Liver (tissue), 9 donors: ENCODE data around the gene ANKRD13D. TPM values are rescaled to one million over a fixed set of nuclear protein-coding genes. Genes with fewer than 3 reads are reported as not detected.

ENCODE experiments used
- DNase-seq: peaks from one replicate; pipeline ENCODE4 v3.0.0-alpha.2; 2017; ENCODE audit warnings: low spot score
- H3K27ac ChIP-seq, 2 donors: one replicate each; pipeline ENCODE4 v1.7.0; 2013; ENCODE audit warnings: inconsistent platforms in 2 of 2, low read length in 2 of 2, control low read depth in 1 of 2, low read depth in 1 of 2, mild to moderate bottlenecking in 1 of 2
- H3K27me3 ChIP-seq, 4 donors: one replicate each; pipeline versions ENCODE4 v1.6.1 to v1.7.0; 2013; ENCODE audit warnings: low read length in 3 of 4, inconsistent platforms in 1 of 4, mild to moderate bottlenecking in 1 of 4, moderate library complexity in 1 of 4; ENCODE audit not compliant: control insufficient read depth in 4 of 4, insufficient read depth in 4 of 4
- H3K36me3 ChIP-seq, 4 donors: one replicate each; pipeline versions ENCODE4 v1.6.1 to v1.7.0; 2013; ENCODE audit warnings: low read length in 3 of 4, mild to moderate bottlenecking in 3 of 4, low read depth in 1 of 4, moderate library complexity in 1 of 4; ENCODE audit not compliant: control insufficient read depth in 4 of 4, insufficient read depth in 3 of 4
- H3K4me1 ChIP-seq, 4 donors: one replicate each; pipeline versions ENCODE4 v1.6.1 to v1.7.0; 2013; ENCODE audit warnings: low read length in 3 of 4, mild to moderate bottlenecking in 3 of 4, moderate library complexity in 1 of 4; ENCODE audit not compliant: control insufficient read depth in 4 of 4, insufficient read depth in 4 of 4
- H3K4me3 ChIP-seq, 3 donors: one replicate each; pipeline versions ENCODE4 v1.6.1 to v1.7.0; 2013; ENCODE audit warnings: low read length in 3 of 3, control low read depth in 1 of 3, low read depth in 1 of 3, mild to moderate bottlenecking in 1 of 3
- H3K9ac ChIP-seq, 2 donors: one replicate each; pipeline ENCODE4 v1.7.0; 2013; ENCODE audit warnings: low read length in 2 of 2, mild to moderate bottlenecking in 2 of 2, moderate library complexity in 2 of 2, control low read depth in 1 of 2, low read depth in 1 of 2
- H3K9me3 ChIP-seq, 4 donors: one replicate each; pipeline versions ENCODE4 v1.6.1 to v1.7.0; 2013; ENCODE audit warnings: low read length in 3 of 4; ENCODE audit not compliant: control insufficient read depth in 4 of 4
- EGR1 ChIP-seq, 2 donors: IDR thresholded peaks; 2 replicates each; pipeline ENCODE4 v1.6.1; 2016 to 2018; ENCODE audit warnings: antibody characterized with exemption in 2 of 2, low read depth in 2 of 2
- FOXA1 ChIP-seq: IDR thresholded peaks from 2 replicates; pipeline ENCODE4 v1.6.1; 2016; ENCODE audit warnings: antibody characterized with exemption
- FOXA2 ChIP-seq: IDR thresholded peaks from 2 replicates; pipeline ENCODE4 v1.6.1; 2016; ENCODE audit warnings: antibody characterized with exemption
- GABPA ChIP-seq, 2 donors: IDR thresholded peaks in 1 of 2; conservative IDR thresholded peaks in 1 of 2; 2 replicates each; pipeline ENCODE4 v1.6.1; 2016; ENCODE audit warnings: antibody characterized with exemption in 2 of 2, mild to moderate bottlenecking in 1 of 2, moderate library complexity in 1 of 2
- HNF4A ChIP-seq, 2 donors: conservative IDR thresholded peaks; 2 replicates each; pipeline ENCODE4 v1.6.1; 2016; ENCODE audit warnings: antibody characterized with exemption in 2 of 2, mild to moderate bottlenecking in 2 of 2
- HNF4G ChIP-seq: IDR thresholded peaks from 2 replicates; pipeline ENCODE4 v1.6.1; 2016; ENCODE audit warnings: antibody characterized with exemption
- JUND ChIP-seq, 2 donors: IDR thresholded peaks; 2 replicates each; pipeline ENCODE4 v1.6.1; 2016; ENCODE audit warnings: antibody characterized with exemption in 2 of 2
- NR2F2 ChIP-seq: IDR thresholded peaks from 2 replicates; pipeline ENCODE4 v1.6.1; 2016; ENCODE audit warnings: antibody characterized with exemption
- RAD21 ChIP-seq, 2 donors: IDR thresholded peaks; 2 replicates each; pipeline ENCODE4 v1.6.1; 2016; ENCODE audit warnings: antibody characterized with exemption in 2 of 2, mild to moderate bottlenecking in 2 of 2
- RXRA ChIP-seq, 2 donors: IDR thresholded peaks; 2 replicates each; pipeline ENCODE4 v1.6.1; 2017 to 2018; ENCODE audit warnings: antibody characterized with exemption in 2 of 2, mild to moderate bottlenecking in 1 of 2
- TAF1 ChIP-seq: conservative IDR thresholded peaks from 2 replicates; pipeline ENCODE4 v1.6.1; 2016; ENCODE audit warnings: antibody characterized with exemption, mild to moderate bottlenecking
- YY1 ChIP-seq: IDR thresholded peaks from 2 replicates; pipeline ENCODE4 v1.6.1; 2016; ENCODE audit warnings: antibody characterized with exemption, mild to moderate bottlenecking
- WGBS: extraction: QIAGEN DNeasy Blood & Tissue Kit; methylation state at CpG from one replicate; pipeline ENCODE4 v1.1.7; 2013; 5-methylcytosine and 5-hydroxymethylcytosine counted together
- polyA plus RNA-seq, 2 donors: library from polyadenylated mRNA; stranded (reverse) in 1 of 2; unstranded in 1 of 2; fragments of 200-250 nt in 1 of 2; fragments of >200 nt in 1 of 2; fragmentation: Nextera tagmentation in 1 of 2; extraction: Ambion mirVana in 1 of 2; gene quantifications; one replicate each; pipeline versions ENCODE4 v1.2.1 to v1.2.3, GENCODE V29; 2013 to 2015
- total RNA-seq, 2 donors: library from RNA; depleted of rRNA; stranded (reverse); fragments of >200 nt; gene quantifications; one replicate each; pipeline ENCODE4 v1.2.3, GENCODE V29; 2014
- TF ChIP-seq, protein P1 (sequence below): IDR thresholded peaks from 2 replicates; pipeline ENCODE4 v1.6.1; 2016; ENCODE audit warnings: antibody characterized with exemption, mild to moderate bottlenecking
- TF ChIP-seq, protein P2 (sequence below): IDR thresholded peaks from 2 replicates; pipeline ENCODE4 v1.6.1; 2016; ENCODE audit warnings: antibody characterized with exemption
- TF ChIP-seq, protein P3 (sequence below): IDR thresholded peaks from 2 replicates; pipeline ENCODE4 v1.6.1; 2016; ENCODE audit warnings: antibody characterized with exemption
- TF ChIP-seq, protein P4 (sequence below): fragments of 150-350 bp; IDR thresholded peaks from 2 replicates; pipeline ENCODE4 v1.5.1; 2017; ENCODE audit warnings: improper control_type of control experiment, low read depth, low read length; ENCODE audit not compliant: missing input control
- donor health status: healthy.
- donor health status: healthy.
- donor health status: healthy.
- donor health status: healthy.
- donor health status: healthy.

Gene ANKRD13D
- total and polyA plus RNA-seq, 4 donors, result 5.5 to 15.0 (median 5.9) TPM

DNA sequence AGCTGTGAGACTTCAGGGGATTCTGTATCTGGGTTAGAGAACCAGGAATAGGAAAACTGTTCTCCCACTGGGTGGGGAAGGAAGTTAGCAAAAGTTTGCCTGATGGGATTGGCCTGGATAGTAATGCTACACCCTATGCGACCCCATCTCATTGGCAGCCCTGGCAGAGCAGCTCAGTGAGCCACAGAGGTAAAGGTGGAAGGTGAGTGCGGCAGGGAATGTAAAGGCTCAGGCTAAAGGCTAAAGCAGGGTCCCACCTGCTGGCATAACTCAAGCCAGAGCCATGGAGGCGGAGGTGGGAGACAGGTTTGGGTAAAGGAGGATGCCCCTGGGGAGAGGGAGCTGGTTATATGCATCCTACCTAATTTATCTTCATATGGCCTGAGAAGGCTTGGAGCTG lies 32.9 kb downstream of the ANKRD13D start:
- DNase-seq, result no peak
- Histone ChIP-seq H3K27ac (no peak overlapping the region), H3K4me3 (no peak overlapping the region), H3K27me3 (no peaks in the 10 kb centered on the region), H3K9me3 (no peaks in the 10 kb centered on the region), H3K4me1 (peaks cover 0 to 12% (median 5%) of the 10 kb centered on the region in 4 donors), H3K36me3 (no peaks in the 10 kb centered on the region), H3K9ac (no peak overlapping the region)
- TF ChIP-seq, protein P1, sequence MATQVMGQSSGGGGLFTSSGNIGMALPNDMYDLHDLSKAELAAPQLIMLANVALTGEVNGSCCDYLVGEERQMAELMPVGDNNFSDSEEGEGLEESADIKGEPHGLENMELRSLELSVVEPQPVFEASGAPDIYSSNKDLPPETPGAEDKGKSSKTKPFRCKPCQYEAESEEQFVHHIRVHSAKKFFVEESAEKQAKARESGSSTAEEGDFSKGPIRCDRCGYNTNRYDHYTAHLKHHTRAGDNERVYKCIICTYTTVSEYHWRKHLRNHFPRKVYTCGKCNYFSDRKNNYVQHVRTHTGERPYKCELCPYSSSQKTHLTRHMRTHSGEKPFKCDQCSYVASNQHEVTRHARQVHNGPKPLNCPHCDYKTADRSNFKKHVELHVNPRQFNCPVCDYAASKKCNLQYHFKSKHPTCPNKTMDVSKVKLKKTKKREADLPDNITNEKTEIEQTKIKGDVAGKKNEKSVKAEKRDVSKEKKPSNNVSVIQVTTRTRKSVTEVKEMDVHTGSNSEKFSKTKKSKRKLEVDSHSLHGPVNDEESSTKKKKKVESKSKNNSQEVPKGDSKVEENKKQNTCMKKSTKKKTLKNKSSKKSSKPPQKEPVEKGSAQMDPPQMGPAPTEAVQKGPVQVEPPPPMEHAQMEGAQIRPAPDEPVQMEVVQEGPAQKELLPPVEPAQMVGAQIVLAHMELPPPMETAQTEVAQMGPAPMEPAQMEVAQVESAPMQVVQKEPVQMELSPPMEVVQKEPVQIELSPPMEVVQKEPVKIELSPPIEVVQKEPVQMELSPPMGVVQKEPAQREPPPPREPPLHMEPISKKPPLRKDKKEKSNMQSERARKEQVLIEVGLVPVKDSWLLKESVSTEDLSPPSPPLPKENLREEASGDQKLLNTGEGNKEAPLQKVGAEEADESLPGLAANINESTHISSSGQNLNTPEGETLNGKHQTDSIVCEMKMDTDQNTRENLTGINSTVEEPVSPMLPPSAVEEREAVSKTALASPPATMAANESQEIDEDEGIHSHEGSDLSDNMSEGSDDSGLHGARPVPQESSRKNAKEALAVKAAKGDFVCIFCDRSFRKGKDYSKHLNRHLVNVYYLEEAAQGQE, result no peak
- TF ChIP-seq JUND (IDR thresholded peaks at IDR 0.05), result no peak
- no peak for TF ChIP-seq GABPA (IDR thresholded peaks at IDR 0.05 in 1 of 2, conservative IDR thresholded peaks at IDR 0.05 in 1 of 2)
- no peak for TF ChIP-seq HNF4G
- TF ChIP-seq RXRA (IDR thresholded peaks at IDR 0.05), result no peak
- TF ChIP-seq, protein P2, sequence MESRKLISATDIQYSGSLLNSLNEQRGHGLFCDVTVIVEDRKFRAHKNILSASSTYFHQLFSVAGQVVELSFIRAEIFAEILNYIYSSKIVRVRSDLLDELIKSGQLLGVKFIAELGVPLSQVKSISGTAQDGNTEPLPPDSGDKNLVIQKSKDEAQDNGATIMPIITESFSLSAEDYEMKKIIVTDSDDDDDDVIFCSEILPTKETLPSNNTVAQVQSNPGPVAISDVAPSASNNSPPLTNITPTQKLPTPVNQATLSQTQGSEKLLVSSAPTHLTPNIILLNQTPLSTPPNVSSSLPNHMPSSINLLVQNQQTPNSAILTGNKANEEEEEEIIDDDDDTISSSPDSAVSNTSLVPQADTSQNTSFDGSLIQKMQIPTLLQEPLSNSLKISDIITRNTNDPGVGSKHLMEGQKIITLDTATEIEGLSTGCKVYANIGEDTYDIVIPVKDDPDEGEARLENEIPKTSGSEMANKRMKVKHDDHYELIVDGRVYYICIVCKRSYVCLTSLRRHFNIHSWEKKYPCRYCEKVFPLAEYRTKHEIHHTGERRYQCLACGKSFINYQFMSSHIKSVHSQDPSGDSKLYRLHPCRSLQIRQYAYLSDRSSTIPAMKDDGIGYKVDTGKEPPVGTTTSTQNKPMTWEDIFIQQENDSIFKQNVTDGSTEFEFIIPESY, result no peak
- TF ChIP-seq FOXA1, result no peak
- no peak for TF ChIP-seq RAD21 (IDR thresholded peaks at IDR 0.05)
- TF ChIP-seq, protein P3, sequence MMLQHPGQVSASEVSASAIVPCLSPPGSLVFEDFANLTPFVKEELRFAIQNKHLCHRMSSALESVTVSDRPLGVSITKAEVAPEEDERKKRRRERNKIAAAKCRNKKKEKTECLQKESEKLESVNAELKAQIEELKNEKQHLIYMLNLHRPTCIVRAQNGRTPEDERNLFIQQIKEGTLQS, result no peak
- TF ChIP-seq FOXA2, result no peak
- no peak for TF ChIP-seq TAF1
- 98% methylated on average over 3 of the region's 3 CpGs for WGBS

DNA sequence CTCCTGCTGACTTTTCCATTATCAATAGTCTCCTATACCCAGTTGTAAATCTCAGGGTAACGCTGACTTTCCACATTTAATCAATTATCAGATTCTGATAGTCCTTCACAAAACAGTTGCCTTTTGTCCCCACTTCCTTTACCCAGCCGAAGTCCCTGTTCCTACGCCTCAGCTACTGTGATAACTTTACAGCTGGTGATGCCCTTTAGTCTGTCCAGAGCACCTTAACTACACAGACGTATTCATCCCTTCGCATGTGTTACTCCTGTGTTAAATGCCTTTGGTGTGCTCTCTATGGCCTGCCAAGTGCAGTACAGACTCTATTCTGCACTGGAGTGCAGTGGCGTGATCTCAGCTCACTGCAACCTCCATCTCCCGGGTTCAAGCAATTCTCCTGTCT lies 34.4 kb downstream of the ANKRD13D start:
- Histone ChIP-seq H3K4me1 (peaks cover 0 to 2% (median under 1%) of the 10 kb centered on the region in 4 donors), H3K9ac (no peak overlapping the region), H3K4me3 (no peak overlapping the region), H3K27ac (no peak overlapping the region), H3K9me3 (no peaks in the 10 kb centered on the region), H3K36me3 (no peaks in the 10 kb centered on the region), H3K27me3 (no peaks in the 10 kb centered on the region)
- DNase-seq, result no peak
- WGBS, result 89% methylated on average over 7 of the region's 7 CpGs
- no peak for TF ChIP-seq FOXA2
- no peak for TF ChIP-seq TAF1

DNA sequence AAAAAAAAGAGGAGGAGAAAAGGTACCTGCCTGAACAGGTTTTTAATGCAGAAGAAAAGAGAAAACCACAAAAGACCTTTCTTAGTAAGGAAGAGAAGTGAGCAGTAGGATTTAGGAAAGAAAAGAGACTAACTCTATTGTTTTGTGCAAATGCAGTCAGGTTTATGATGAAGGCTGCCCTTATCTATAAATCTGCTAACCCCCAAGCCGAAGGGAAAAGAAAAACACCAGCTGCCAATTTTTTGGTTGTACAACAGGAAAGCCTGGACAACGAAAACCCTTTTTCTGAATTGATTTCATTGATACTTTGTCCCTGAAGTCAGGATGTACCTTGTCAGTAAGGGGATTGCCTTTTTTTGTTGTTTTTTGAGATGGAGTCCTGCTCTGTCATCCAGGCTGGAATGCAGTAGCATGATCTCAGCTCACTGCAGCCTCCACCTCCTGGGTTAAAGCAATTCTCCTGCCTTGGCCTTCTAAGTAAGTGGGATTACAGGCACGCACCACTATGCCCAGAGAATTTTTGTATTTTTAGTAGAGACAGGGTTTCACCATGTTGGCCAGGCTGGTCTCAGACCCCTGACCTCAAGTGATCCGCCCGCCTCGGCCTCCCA lies 43.1 kb downstream of the ANKRD13D start:
- Histone ChIP-seq H3K4me3 (no peak overlapping the region), H3K27ac (no peak overlapping the region), H3K4me1 (no peaks in the 10 kb centered on the region), H3K9ac (no peak overlapping the region), H3K36me3 (peaks cover 0 to 3% (median under 1%) of the 10 kb centered on the region in 4 donors), H3K9me3 (no peaks in the 10 kb centered on the region), H3K27me3 (no peaks in the 10 kb centered on the region)
- DNase-seq, result no peak
- WGBS, result 91% methylated on average over 6 of the region's 6 CpGs
- no peak for TF ChIP-seq NR2F2
- TF ChIP-seq, protein P1, result no peak
- no peak for TF ChIP-seq HNF4A (conservative IDR thresholded peaks at IDR 0.05)
- no peak for TF ChIP-seq EGR1 (IDR thresholded peaks at IDR 0.05; ENCODE audit: low read depth in 2 of 2)
- TF ChIP-seq, protein P3, result no peak
- TF ChIP-seq, protein P4, sequence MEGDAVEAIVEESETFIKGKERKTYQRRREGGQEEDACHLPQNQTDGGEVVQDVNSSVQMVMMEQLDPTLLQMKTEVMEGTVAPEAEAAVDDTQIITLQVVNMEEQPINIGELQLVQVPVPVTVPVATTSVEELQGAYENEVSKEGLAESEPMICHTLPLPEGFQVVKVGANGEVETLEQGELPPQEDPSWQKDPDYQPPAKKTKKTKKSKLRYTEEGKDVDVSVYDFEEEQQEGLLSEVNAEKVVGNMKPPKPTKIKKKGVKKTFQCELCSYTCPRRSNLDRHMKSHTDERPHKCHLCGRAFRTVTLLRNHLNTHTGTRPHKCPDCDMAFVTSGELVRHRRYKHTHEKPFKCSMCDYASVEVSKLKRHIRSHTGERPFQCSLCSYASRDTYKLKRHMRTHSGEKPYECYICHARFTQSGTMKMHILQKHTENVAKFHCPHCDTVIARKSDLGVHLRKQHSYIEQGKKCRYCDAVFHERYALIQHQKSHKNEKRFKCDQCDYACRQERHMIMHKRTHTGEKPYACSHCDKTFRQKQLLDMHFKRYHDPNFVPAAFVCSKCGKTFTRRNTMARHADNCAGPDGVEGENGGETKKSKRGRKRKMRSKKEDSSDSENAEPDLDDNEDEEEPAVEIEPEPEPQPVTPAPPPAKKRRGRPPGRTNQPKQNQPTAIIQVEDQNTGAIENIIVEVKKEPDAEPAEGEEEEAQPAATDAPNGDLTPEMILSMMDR, result no peak
- no peak for TF ChIP-seq JUND (IDR thresholded peaks at IDR 0.05)
- no peak for TF ChIP-seq YY1
- no peak for TF ChIP-seq GABPA (IDR thresholded peaks at IDR 0.05 in 1 of 2, conservative IDR thresholded peaks at IDR 0.05 in 1 of 2)
